Hematopoietic multipotent progenitor cell treated with erythropoietin and hydrocortisone succinate and interleukin-3 and kit ligand, for 17 days (in vitro differentiated cells): ENCODE data around the gene FYN.
"Not testable (repeated sequence)": the region's sequence is repeated elsewhere in the genome, so short reads cannot be mapped to it uniquely, and the experiment has no call there.

Experiments
- DNase-seq: peaks from one replicate; pipeline ENCODE4 v3.0.0-alpha.2; 2015; ENCODE audit warnings: low spot score

FYN gene

DNA sequence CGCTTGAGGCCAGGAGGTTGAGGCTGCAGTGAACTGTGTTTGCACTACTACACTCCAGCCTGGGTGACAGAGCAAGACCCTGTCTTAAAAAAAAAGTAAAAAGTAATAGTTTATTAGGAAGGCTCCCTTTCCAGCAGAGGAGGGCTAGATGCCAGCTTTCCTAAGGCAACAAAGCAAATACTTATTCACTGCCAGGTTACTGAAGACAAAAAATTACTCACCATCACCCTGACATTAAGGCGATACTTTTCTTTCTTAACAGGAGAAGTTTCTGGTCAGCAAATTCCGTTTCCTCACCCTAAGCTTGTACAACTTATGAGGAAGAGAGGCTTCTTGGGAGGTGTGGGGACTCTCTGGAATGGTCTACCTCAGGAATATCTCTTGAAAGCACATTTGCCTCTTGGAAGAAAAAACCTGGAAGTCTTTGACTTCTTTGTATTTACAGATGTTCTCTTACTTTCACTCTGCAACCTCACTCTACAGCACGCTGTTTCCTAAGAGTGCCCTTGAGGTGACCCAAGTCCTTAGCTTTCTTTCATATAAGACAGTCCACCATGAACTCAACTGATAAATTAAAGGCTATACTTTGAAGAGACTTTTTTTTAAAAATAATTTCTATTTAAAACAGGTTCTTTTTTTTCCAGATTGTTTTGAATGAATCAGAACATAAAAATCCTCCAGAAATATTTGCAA lies 214.6 kb downstream of the FYN start:
- DNase-seq = no peak

DNA sequence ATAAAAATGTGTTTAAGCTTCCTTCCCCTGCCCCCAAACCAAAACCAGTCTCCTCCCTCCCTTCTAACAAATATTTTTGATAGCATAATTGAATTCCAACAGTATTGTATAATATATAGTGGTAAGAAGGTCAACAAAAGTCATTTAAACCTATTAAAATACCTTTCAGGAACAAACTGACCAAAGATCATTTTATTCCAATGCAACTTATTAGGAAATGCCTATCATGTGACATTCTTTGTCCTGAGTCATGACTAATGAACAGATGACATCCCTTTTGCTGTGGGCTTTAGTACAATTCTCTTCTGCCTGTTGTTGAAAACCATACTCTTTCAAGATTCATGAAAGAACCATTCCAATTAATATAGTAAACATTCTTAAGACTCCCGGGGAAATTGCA lies 216.1 kb downstream of the FYN start:
- DNase-seq = no peak

DNA sequence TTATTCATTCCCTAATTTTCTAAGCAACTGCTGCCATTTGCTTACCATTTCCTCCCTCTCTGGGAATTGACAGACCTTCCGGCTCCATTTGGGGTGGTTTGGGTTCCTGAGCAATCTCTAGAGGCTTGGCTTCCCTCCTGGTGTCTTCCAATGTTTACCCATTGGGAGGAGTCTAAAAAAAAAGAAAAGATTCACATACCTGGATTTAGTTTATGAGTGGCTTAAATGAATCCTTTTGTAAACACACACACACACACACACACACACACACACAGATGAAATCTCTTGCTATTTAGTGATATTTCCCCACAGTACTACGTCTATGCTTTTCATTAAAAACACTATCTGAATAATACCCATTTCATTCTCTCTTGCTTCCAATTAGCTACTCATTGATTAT lies 219.3 kb downstream of the FYN start:
- DNase-seq = no peak

DNA sequence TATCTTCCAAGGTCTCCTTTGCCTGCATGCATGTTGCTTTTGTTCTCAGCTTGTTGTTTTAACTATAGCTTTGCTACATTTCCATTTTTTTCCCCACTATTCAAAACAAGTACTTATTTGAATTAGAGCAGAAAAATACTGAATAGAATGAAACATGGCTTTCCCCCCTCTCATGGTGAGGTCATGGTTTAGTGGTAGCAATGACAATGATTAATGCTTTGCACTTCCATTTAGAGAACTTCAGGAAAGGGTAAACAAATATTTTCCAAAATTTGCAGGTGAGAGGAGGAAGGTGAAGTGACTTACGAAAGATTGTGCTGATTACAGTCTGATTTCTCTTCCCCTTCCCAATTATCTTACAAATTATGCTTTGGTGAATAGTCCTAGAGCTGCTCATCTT lies 219.8 kb downstream of the FYN start:
- DNase-seq = no peak

DNA sequence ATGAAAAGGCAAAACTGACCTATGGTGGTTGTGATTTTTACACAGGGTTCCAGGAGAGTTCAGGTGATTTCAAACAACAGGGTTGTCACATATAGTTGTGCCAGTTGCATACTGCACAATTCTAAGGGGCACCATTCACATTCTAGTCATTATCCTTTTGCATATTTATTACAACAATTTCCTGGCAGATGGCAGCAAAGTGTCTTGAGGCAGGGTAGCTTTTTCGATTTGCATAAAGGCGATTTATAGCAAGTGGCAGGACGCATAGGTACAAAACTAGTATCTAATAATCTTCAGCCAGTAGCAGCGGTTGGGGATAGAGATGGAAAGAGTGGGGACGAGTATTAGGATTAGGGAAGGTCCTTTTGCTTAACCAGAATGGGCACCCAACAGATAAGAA lies 221.1 kb downstream of the FYN start:
- DNase-seq = no peak

DNA sequence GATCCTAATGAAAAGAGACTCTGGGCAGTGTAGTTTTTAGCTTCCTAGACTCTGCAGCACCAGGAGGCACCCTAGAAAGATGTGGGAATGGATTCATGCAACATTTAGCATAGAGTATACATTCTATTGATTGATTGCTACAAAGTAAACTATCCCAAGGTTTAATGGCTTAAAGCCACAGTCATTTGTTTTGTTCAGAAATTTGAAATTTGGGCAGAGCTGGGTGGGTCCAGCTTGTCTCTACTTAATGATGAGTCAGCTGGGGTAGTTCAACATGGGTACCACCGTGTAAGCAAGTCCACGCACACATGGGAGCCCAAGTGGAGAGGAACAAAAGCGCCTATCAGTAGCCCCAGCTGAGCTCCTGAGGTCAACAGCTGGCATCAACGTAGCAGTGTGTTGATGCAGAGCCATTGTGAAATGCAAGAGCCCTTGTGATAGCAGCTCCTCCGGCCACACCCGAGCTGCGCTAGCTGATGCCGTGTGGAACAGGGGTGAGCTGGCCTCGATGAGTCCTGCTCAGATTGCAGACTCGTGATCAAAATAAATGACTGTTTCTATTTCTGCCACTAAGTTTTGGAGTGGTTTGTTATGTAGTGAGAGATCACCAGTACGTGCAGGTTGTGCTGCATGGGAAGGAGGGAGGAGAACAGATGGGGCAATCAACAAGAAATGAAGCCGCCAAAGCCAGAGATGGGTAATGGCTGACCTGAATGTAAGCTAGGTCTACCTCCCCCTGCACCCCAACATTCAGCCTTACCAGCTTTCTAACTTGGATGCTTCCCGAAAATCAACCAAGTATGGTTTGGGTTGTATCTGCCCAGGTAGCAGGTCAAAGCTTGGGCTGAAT lies 221.8 kb downstream of the FYN start:
- no peak for DNase-seq

DNA sequence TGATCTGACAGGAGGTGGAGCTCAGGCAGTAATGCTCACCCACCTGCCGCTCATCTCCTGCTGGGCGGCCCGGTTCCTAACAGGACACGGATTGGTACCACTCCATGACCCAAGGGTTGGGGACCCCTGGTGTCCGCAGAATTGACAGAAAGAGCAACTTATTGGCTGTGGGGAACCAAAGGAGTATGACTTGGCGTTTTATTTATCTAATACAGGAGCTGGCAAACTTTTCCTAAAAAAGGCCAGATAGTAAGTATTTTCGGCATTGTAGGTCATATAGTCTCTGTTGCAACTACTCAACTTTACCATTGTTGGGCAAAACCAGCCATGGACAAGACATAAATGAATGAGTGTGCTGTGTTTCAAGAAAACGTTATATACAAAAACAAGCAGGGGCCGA lies 223.2 kb downstream of the FYN start:
- no peak for DNase-seq

DNA sequence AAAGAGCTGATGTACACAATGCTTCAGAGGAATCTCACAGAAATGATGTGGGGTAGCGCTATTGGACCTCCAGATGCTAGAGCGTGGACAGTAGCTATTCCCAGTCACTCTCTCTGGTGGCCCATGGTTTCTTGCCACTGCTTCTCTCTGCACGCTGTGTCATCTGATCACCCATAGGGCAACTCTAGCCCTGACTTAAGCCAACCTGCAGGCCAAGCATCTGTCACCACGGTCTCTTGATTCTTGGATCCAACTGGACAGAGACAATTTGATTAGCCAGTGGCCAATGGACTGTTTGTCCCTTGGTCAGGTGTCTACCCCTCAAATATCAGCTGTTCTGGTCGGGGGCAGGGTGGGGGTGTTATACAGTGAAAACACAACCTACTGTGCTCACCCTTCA lies 225.2 kb downstream of the FYN start:
- no peak for DNase-seq

DNA sequence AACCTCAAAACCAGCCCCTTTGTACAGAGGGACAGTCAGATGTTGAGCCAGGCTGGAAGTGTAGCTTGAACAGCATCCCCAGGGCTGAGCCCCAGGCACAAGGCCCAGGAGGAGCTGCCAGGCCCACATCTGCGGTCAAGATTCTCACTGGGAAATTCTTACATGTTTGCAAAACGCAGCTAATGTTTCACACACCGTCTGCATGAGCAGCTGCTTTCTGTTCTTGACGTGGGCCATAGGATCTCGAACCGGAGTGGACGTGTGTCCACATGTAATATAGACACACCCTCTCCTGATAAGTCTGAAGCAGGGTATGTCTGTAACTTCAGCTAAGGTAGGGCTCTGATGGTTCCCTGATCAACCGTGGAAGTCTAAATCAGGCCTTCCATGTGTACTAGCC lies 226.3 kb downstream of the FYN start:
- no peak for DNase-seq

DNA sequence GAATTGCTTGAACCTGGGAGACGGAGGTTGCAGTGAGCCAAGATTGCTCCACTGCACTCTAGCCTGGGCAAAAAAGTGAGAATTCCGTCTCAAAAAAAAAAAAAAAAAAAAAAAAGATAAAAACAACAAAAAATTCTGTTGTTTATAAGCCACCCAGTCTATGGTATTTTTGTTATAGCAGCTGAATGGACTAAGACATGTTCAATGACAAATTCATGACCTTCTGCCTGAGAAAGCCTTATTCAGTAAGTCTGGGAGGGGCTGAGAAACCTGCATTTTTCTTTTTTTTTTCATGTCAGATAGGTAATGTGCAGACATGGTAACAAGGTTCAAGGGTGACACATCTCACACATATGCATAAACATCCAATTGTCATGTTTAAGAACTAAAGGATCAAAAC lies 227.2 kb downstream of the FYN start:
- no peak for DNase-seq

DNA sequence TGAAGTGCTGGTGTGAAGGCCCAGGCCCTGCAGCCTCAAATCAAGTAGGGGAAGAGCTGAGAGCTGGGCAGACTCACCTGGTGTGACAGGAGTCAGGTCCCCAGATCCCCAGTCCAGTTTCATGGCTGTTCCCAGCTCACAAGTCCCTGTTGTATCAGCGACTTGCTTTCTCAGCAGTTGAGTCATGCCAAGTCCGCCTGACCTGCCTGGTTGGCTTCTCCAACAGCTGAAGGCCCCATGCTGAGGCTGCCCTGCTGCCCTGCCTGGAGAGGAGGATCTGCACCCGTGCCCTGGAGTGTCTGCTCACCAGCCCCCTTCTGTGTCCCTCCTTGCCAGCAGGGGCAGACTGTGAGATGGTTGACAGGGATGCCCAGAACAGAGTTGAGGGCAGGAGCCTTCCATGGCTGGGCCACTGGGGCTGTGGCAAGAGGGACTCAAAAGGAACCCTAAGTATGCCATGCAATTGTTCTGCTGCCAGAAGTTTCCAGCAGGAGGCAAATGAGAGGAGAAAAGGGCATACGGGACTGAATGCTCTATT lies 228.3 kb downstream of the FYN start:
- no peak for DNase-seq

DNA sequence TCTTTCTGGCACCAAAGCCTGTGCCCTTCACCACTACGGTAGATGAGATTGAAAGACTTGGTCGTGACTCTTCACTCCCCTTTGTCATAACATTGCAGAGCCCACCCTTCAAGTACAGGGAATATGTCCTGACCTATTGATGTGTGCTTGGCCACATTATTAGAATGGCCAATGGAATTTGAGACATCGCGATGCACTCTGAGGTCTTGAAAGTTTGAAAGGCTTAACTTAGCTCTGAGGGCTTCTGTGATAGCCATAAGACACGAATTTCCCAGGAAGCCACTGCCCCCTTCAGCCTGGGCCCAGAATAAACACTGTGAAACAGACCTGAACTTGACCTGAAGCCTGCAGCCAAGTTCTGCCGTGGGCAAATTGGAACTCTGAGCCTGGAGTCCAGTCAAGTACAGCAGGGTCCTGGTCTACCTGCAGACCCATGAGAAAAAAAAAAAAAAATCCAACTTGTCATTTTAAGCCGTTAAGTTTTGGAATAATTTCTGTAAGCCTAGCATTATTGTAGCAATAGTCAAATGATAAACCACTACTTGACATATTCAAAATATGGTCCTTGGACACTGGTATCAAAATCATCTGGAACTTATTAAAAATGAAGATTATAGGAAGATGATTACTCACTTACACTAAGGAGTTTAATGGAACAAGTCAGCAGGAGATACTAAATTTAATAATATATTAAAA lies 230.6 kb downstream of the FYN start:
- peak; percentile 52 for DNase-seq

DNA sequence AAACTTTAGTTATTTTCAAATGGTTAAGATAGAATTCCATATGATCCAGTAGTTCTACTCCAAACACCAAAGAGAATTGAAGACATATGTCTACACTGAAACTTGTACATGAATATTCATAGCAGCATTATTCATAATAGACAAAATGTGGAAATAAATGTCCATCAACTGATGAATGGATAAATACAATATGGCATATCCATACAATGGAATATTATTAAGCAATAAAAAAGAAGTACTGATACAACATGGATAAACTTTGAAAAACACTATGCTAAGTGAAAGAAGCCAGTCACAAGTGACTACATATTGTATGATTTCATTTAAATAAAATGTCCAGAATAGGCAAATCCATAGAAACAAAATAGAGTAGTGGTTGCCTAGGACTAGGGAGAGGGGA lies 234.0 kb downstream of the FYN start:
- DNase-seq = no peak

DNA sequence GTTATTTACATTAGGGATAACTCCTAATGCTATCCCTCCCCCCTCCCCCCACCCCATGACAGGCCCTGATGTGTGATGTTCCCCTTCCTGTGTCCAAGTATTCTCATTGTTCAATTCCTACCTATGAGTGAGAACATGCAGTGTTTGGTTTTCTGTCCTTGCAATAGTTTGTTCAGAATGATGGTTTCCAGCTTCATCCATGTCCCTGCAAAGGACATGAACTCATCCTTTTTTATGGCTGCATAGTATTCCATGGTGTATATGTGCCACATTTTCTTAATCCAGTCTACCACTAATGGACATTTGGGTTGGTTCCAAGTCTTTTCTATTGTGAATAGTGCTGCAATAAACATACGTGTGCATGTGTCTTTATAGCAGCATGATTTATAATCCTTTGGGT lies 238.3 kb downstream of the FYN start:
- DNase-seq = not testable (repeated sequence)

DNA sequence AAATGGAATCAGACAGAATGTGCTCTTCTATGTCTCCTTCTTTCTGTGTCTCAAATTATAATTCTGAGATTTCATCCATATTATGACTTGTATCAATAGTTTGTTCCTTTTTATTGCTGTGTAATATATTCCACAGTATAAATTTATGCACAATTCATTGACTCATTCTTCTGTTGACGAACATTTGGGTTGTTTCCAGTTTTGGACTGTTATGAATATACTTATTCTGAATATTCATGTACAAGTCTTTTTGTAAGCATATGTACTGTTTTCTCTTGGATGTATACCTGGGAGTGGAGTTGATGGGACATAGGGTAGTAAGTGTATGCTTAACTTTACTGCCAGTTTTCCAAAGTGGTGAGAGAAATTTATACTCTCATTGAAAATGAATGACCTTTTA lies 239.4 kb downstream of the FYN start:
- DNase-seq = no peak

DNA sequence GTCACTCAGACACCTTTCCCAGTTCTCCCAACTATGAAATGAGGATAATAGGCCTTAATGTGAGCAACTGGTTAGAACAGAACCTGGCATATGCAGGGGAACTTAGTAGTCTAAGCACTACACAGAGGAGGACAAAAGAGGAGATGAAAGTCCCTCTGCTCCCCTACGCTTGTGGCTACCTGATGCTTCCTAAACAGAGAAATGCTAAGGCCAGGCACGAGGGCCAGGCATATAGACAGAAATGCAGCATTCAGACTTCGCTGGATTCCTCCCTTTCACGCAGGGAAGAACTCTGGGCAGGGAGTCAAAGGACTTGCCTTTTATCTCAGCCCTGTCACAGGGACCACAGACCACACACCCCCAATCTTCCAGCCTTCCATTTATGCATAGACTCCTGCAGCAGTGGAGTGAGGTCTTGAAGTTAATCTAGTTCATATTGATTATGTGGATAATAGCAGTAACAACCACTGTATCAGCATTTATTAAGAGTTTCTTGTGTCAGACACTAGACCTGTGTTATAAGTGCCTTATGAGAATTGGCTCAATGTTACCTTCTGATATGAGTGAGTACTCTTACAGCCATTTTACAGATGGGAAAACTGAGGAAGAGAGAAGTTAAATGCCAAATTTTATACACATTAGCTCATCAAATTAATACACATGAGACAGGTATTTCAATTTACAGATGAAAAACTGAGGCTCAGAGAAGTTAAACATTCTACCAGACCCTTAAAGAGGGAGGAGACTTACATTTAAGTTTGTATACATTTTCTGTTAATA lies 240.6 kb downstream of the FYN start:
- no peak for DNase-seq

DNA sequence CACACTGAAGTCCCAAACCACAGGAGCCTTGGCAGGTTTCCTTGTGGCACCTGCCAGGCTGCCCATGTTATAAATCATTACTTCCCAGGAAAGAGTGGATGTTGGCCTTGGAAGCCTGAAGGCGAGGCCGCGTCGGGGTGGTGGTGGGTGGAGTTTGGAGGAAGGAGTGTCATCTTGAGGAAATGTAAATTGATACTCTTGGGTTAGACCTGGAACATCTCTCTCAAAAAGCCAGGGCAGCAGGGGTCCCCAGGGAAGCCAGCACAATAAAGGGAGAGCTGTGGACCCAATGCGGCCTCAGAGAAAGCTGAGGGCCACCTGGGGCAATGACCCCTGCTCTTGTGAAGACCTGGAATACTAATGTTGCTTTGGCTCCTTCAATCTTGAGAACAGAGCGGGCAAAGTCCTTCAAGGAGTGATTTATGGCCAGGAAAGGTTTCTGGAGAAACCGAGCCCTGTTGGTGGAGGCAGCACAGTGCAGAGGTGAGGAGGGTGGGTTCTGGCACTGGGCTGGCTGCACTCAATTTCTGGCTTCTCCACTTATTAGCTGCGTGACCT lies 241.3 kb downstream of the FYN start:
- DNase-seq = no peak

DNA sequence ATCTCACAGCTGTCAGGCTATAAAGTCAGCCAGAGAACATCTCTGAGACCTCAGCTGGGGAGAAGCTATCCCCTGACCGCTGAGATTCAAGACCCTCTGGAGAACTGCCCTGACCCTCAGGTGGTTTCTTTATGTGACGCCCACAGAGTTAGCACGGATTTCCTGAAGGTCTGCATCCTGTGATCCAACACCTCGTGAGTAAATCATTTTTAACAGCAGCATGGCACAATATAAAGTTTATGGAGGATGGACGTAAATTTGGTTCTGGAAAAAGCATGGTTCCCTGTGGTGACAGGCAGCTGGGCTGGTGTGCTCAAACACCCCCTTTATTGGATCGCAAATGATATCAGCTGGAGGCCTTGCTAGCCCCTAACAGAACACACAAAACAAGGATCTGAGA lies 242.2 kb downstream of the FYN start:
- DNase-seq = no peak

DNA sequence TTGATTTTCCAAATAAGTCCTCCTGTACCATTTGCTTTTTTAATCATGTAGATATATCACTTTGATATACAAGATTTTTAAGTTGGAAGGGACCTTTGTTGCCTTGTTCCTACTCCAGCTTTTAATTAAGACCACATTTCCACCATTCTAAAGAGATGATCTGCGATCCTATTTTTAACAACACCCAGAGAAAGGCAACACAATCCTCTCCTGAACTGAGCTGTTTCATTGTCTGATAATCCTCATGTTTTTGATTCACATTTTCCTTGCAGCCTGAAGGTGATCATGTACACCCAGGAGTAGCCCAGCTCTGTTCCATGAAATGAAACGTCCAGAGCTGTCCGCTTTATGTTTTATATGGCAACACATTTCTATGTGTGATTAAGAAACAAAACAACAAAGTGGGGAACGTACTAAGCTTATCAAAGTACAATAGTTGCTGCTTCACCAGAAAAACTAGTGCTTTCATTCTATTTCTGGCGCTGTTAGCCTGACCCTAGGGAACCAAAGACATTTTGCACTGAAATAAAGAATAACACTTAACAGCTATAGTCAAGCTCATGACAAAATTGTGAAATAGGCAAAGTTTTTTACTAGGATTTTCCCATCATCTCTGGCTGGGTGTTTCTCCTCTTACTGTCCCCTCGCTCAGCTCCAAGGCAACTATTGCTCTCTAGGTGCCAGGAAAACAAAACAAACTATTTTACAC lies 245.0 kb downstream of the FYN start:
- no peak for DNase-seq

DNA sequence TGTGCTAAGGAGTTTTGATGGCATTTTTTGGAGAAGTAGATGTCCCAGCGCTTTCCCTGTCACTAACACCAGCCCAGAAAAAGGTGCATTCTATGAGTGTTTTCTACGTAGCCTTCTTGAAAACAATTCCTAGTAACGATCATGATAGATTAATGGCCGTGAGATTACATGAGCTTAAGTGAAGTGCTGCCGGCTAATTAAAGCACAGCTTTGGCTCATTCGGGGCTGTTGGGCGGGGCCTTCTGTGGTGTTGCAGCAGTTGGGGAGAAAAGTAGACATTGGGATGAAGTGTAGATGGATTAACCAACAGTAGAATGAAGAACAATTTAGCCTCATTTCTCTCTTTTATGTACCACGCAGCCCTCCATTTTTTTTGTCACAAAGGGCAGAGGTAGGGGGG lies 246.8 kb downstream of the FYN start:
- DNase-seq = no peak
